Hepatic stellate cell (primary cell): ENCODE results near the gene ABAT.

Experiments
- DNase-seq: peaks from one replicate; pipeline ENCODE4 v3.0.0; 2011; ENCODE audit warnings: low spot score

Gene ABAT

GRCh38 chr16:8649829-8650554, 24.4 kb upstream of the ABAT start:
- no peak for DNase-seq

DNA sequence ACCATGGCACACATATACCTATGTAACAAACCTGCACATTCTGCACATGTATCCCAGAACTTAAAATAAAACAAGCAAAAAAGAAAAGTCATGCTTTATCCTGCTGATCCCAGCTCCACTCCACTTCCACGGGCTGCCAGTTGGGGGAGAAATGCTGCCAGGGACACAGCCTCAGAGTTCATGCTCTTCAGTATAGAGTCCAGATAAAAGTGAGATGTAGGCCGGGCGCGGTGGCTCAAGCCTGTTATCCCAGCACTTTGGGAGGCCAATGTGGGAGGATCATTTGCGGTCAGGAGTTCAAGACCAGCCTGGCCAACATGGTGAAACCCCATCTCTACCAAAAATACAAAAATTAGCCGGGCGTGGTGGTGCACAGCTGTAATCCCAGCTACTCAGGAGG, 22.5 kb upstream of the ABAT start:
- DNase-seq, result peak; percentile 69

GRCh38 chr16:8655184-8655717, 19.2 kb upstream of the ABAT start:
- DNase-seq, result no peak

DNA sequence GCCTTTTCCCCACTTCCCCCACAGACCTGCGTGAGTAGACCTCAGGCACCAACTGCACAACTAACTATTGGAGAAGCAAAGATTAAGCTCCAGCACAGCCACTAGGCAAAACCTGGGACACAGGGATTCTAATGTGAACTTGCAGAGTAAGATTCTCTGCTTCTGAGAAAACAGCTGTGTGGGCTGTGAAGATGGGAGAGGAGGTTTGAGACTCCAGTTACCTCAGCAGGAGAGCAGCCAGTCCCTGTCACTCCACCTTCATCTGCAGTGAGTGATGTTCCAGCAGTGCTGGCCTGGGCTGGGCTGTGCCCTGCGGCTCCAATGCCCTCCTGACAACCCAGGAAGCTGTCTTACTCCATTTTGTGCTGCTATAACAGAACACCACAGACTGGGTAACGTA, 18.0 kb upstream of the ABAT start:
- DNase-seq, result no peak

DNA sequence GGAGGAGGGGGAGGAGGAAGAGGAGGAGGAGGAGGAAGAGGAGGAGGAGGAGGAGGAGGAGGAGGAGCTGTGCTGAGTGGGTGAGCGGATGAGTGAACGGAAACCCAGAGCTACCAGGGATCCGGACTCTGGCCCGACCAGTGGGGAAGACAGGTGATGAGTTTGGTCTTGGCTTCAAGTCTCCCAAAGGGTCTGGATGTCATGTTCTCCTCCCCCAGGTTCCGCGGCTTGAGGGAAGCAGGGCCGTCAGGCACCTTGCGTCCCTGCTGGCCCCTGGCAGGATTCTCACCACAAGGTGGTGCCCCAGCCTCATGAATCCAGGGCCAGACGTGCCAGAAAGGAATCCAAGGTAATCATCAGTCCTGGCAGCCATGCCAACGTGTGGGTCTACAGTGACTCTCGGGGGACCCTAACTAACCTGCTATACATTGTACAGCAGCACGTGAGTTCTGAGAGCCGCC, 13.5 kb upstream of the ABAT start:
- peak; percentile 59 for DNase-seq

DNA sequence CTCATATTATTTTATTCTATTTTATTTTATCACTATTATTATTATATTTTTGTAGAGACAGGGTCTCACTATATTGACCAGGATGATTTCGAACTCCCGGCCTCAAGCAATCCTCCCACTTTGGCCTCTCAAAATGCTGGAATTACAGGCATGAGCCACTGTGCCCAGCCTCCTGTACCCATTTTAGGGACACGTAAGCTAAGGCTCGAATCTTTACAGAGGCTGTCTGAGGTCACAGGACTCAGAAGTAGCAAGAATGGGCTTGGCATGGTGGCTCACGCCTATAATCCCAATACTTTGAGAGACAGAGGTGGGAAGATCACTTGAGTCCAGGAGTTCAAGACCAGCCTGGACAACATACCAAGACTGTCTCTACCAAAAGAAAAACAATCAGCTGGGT, 12.7 kb upstream of the ABAT start:
- no peak for DNase-seq

DNA sequence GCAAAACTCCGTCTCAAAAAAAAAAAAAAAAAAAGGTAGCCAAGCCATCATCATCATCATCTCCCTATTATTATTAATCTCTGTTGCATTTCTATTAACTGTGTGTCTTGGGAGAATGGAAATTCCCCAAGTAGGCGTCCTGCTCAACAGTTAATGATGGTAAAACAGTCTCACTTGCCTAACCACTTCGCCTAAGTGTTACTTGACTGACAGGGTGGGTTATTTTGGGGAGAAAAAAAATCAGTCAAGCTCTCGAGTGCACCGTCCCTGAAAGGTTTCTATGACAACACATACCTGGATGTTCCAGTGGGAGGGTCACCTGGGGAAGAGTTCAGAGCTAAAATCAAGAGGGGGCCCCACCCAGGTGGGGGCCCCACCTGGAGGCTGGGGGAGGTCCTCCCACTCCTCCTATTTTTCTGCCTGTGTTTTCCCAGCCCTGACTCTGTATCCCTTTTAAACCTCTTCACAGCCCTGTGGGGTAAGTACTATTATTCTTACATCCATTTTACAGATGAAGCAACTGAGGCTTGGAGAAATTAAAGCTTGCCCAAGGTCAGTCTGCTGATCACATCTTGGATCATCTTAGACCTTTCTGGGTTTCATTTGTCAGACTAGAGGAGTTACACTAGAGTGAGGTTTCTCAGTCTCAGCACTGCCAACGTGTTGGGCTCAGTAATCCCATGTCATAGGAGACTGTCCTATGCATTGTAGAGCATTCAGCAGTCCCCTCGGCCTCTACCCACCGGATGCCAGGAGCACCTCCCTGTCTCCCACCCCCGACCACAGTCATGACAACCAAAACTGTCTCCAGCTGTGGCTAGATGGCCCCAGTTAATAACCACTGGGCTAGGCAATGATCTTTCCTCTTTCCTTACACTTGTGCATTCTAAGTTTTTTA, 11.0 kb upstream of the ABAT start:
- no peak for DNase-seq

DNA sequence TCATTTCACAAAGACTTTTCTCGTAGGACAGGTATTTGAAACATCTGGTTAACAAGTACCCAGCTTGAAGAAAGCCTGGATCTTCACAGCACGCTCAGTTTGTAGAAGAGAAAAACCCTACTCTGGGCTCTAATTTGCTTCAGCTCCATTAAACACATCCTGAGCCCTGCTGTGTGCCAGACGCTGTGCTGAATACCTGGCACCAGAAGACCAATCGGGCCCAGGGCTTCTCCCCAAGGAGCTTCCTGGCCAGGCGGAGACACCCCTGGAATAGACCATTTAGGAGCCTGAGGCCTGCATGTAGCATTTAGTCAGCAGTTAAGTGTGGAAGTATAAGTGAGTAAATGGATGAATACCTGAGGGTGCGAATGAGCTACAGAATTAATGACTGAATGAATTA, 8.9 kb upstream of the ABAT start:
- no peak for DNase-seq

GRCh38 chr16:8667492-8667891, 6.9 kb upstream of the ABAT start:
- no peak for DNase-seq

- no peak for DNase-seq
Measured at GRCh38 chr16:8668113-8668512, 6.3 kb upstream of the ABAT start.

DNA sequence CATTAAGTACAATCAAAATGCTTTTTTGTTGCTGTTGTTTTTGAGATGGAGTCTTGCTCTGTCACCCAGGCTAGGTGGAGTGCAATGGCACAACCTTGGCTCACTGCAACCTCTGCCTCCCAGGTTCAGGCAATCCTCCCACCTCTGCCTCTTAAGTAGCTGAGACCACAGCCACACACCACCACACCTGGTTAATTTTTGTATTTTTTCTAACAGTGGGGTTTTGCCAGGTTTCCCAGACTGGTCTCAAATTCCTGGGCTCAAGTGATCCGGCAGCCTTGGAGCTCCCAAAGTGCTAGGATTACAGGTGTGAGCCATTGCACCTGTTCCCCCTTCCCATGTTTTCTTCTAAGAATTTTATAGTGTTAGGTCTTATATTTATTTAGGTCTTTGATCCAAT, 4.9 kb upstream of the ABAT start:
- no peak for DNase-seq

GRCh38 chr16:8670014-8670560, 4.3 kb upstream of the ABAT start:
- DNase-seq, result no peak

DNA sequence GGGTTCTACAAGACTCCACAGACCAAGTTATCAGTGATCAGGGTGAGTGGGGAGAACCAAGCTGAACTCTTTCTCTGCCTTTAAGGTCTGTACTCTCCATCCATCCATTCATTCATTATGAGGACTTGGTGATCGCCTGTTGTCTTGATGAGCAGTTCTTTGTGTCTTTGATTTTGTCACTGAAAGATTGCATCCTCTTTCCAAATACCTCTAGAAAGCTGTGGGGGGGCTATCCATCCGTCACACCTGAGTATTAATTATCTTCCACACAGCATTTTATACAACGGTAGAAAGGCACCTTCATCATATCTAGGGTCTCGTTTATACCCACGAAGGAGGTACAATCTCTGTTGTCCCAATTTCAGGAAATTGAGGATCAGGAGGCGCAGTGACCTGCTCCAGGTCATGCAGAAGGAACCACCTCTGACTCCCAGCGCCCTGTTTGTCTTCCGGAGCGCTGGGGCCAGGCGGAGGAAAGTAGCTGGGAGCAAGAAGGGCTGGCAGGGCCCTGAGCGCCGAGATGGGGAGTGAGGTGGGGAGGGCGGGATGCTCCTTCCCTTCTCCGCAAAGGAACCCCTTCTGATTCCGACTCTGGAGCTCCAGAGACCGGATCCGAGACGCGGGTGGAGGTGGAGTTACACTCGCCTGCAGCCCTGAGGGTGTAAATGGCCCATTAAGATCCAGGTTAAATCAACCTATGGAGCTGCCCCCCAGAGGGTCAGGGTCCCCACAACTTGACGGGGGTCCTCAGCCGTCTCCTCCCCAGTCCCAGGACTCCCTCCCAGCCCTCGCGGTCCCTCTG, 605 bp upstream of the ABAT start:
- DNase-seq, result no peak

DNA sequence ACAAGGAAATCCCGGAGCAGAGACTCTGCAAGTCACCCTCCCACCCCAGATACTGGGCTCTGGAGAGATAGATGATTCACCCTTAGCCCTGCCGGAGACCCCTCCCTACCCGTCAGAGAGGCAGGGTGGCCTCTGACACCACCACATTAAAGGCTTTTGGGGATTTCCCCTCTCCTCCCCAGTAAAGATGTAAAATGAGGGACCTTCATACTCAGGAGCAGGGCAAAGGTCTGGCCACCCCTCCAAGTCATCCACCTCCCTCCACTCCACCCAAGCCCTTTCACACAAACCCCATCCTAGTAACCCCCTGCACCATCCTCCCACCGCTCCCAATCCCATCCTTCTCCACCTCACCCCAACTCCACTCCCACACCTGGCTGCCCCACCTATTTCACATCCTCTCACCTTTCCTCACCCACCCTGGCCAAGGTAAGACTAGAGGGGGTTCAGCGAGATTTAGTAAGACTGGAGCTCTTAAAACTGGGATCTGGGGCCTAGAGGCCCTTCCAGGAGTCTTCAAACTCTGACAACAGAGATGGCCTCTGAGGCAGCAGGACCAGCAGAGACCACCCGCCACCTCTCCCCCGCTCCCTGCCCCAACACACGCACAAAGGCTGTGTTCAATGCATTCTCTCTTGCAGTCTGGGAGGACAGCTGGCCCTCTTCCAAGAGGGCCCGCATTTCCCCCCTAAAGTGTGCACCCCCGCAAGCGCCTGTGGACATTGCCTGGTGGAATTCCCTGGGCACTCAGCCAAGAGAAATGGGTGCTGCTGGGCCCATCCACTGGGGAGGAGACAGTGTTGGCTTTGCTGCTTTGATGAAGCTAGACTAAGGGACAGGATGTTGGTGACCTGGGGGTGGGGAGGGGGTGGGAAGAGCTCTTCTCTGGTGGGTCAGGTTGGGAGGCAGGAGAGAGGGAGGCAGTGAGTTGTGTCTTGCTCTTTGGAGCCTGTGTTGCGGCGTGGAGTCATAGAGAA, 1.1 kb downstream of the ABAT start:
- DNase-seq, result no peak

GRCh38 chr16:8676160-8676547, 1.7 kb downstream of the ABAT start:
- DNase-seq, result no peak

- DNase-seq, result no peak
Measured at GRCh38 chr16:8676737-8677375, 2.4 kb downstream of the ABAT start.

DNA sequence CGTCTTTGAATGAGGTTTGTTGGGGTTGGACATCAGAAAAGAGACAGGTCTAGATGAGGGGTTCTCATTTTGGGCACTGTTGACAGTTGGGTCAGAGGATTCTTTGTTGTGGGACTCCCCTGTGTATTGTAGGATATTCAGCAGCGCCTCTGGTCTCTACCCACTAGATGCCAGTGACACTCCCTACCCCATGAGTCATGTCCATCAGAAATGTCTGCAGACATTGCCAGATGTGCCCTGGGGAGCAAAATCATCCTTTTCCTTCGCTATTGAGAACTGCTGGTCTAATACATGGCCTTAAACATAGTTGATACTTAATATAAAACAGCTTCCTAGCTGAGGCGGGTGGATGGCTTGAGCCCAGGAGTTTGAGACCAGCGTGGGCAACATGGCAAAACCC, 3.1 kb downstream of the ABAT start:
- no peak for DNase-seq

- peak; percentile 39 for DNase-seq
Measured at GRCh38 chr16:8678068-8678927, 3.9 kb downstream of the ABAT start.

DNA sequence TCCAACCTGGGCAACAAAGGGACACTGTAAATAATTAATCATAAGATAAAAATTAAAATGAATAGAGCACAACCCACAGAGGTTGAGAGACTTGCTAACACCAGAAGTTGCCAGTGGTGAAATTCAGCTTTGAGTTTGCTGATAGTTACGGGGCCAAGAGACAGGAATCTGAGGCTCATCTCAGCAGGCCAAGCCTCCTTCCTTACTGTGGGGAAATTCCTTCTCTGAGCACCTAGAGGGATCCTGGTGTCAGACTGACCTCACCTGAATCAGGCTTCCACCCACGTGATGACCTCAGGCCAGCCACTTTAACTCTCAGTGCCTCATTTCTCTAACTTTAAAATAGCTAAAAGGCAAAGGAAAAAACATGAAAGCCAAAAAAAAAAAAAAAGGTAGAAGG, 4.7 kb downstream of the ABAT start:
- no peak for DNase-seq
